Liver (tissue), 9 donors: ENCODE data around the gene CRTAP. TPM values are rescaled to one million over a fixed set of nuclear protein-coding genes. Genes with fewer than 3 reads are reported as not detected.

Experiments used
- DNase-seq: peaks from one replicate; pipeline ENCODE4 v3.0.0-alpha.2; 2017; ENCODE audit warnings: low spot score
- H3K27ac ChIP-seq, 2 donors: one replicate each; pipeline ENCODE4 v1.7.0; 2013; ENCODE audit warnings: inconsistent platforms in 2 of 2, low read length in 2 of 2, control low read depth in 1 of 2, low read depth in 1 of 2, mild to moderate bottlenecking in 1 of 2
- H3K27me3 ChIP-seq, 4 donors: one replicate each; pipeline versions ENCODE4 v1.6.1 to v1.7.0; 2013; ENCODE audit warnings: low read length in 3 of 4, inconsistent platforms in 1 of 4, mild to moderate bottlenecking in 1 of 4, moderate library complexity in 1 of 4; ENCODE audit not compliant: control insufficient read depth in 4 of 4, insufficient read depth in 4 of 4
- H3K36me3 ChIP-seq, 4 donors: one replicate each; pipeline versions ENCODE4 v1.6.1 to v1.7.0; 2013; ENCODE audit warnings: low read length in 3 of 4, mild to moderate bottlenecking in 3 of 4, low read depth in 1 of 4, moderate library complexity in 1 of 4; ENCODE audit not compliant: control insufficient read depth in 4 of 4, insufficient read depth in 3 of 4
- H3K4me1 ChIP-seq, 4 donors: one replicate each; pipeline versions ENCODE4 v1.6.1 to v1.7.0; 2013; ENCODE audit warnings: low read length in 3 of 4, mild to moderate bottlenecking in 3 of 4, moderate library complexity in 1 of 4; ENCODE audit not compliant: control insufficient read depth in 4 of 4, insufficient read depth in 4 of 4
- H3K4me3 ChIP-seq, 3 donors: one replicate each; pipeline versions ENCODE4 v1.6.1 to v1.7.0; 2013; ENCODE audit warnings: low read length in 3 of 3, control low read depth in 1 of 3, low read depth in 1 of 3, mild to moderate bottlenecking in 1 of 3
- H3K9ac ChIP-seq, 2 donors: one replicate each; pipeline ENCODE4 v1.7.0; 2013; ENCODE audit warnings: low read length in 2 of 2, mild to moderate bottlenecking in 2 of 2, moderate library complexity in 2 of 2, control low read depth in 1 of 2, low read depth in 1 of 2
- H3K9me3 ChIP-seq, 4 donors: one replicate each; pipeline versions ENCODE4 v1.6.1 to v1.7.0; 2013; ENCODE audit warnings: low read length in 3 of 4; ENCODE audit not compliant: control insufficient read depth in 4 of 4
- EGR1 ChIP-seq, 2 donors: IDR thresholded peaks; 2 replicates each; pipeline ENCODE4 v1.6.1; 2016 to 2018; ENCODE audit warnings: antibody characterized with exemption in 2 of 2, low read depth in 2 of 2
- FOXA1 ChIP-seq: IDR thresholded peaks from 2 replicates; pipeline ENCODE4 v1.6.1; 2016; ENCODE audit warnings: antibody characterized with exemption
- FOXA2 ChIP-seq: IDR thresholded peaks from 2 replicates; pipeline ENCODE4 v1.6.1; 2016; ENCODE audit warnings: antibody characterized with exemption
- GABPA ChIP-seq, 2 donors: IDR thresholded peaks in 1 of 2; conservative IDR thresholded peaks in 1 of 2; 2 replicates each; pipeline ENCODE4 v1.6.1; 2016; ENCODE audit warnings: antibody characterized with exemption in 2 of 2, mild to moderate bottlenecking in 1 of 2, moderate library complexity in 1 of 2
- HNF4A ChIP-seq, 2 donors: conservative IDR thresholded peaks; 2 replicates each; pipeline ENCODE4 v1.6.1; 2016; ENCODE audit warnings: antibody characterized with exemption in 2 of 2, mild to moderate bottlenecking in 2 of 2
- JUND ChIP-seq, 2 donors: IDR thresholded peaks; 2 replicates each; pipeline ENCODE4 v1.6.1; 2016; ENCODE audit warnings: antibody characterized with exemption in 2 of 2
- NR2F2 ChIP-seq: IDR thresholded peaks from 2 replicates; pipeline ENCODE4 v1.6.1; 2016; ENCODE audit warnings: antibody characterized with exemption
- RAD21 ChIP-seq, 2 donors: IDR thresholded peaks; 2 replicates each; pipeline ENCODE4 v1.6.1; 2016; ENCODE audit warnings: antibody characterized with exemption in 2 of 2, mild to moderate bottlenecking in 2 of 2
- RXRA ChIP-seq, 2 donors: IDR thresholded peaks; 2 replicates each; pipeline ENCODE4 v1.6.1; 2017 to 2018; ENCODE audit warnings: antibody characterized with exemption in 2 of 2, mild to moderate bottlenecking in 1 of 2
- SP1 ChIP-seq: IDR thresholded peaks from 2 replicates; pipeline ENCODE4 v1.6.1; 2018; ENCODE audit warnings: antibody characterized with exemption, mild to moderate bottlenecking
- TAF1 ChIP-seq: conservative IDR thresholded peaks from 2 replicates; pipeline ENCODE4 v1.6.1; 2016; ENCODE audit warnings: antibody characterized with exemption, mild to moderate bottlenecking
- YY1 ChIP-seq: IDR thresholded peaks from 2 replicates; pipeline ENCODE4 v1.6.1; 2016; ENCODE audit warnings: antibody characterized with exemption, mild to moderate bottlenecking
- WGBS: extraction: QIAGEN DNeasy Blood & Tissue Kit; methylation state at CpG from one replicate; pipeline ENCODE4 v1.1.7; 2013; 5-methylcytosine and 5-hydroxymethylcytosine counted together
- polyA plus RNA-seq, 2 donors: library from polyadenylated mRNA; stranded (reverse) in 1 of 2; unstranded in 1 of 2; fragments of 200-250 nt in 1 of 2; fragments of >200 nt in 1 of 2; fragmentation: Nextera tagmentation in 1 of 2; extraction: Ambion mirVana in 1 of 2; gene quantifications; one replicate each; pipeline versions ENCODE4 v1.2.1 to v1.2.3, GENCODE V29; 2013 to 2015
- total RNA-seq, 2 donors: library from RNA; depleted of rRNA; stranded (reverse); fragments of >200 nt; gene quantifications; one replicate each; pipeline ENCODE4 v1.2.3, GENCODE V29; 2014
- TF ChIP-seq, protein P1 (sequence below): fragments of 150-350 bp; IDR thresholded peaks from 2 replicates; pipeline ENCODE4 v1.5.1; 2017; ENCODE audit warnings: improper control_type of control experiment, low read depth, low read length; ENCODE audit not compliant: missing input control
- TF ChIP-seq, protein P2 (sequence below): IDR thresholded peaks from 2 replicates; pipeline ENCODE4 v1.6.1; 2016; ENCODE audit warnings: antibody characterized with exemption
- TF ChIP-seq, protein P3 (sequence below): IDR thresholded peaks from 2 replicates; pipeline ENCODE4 v1.6.1; 2016; ENCODE audit warnings: antibody characterized with exemption
- donor health status: healthy.
- donor health status: healthy.
- donor health status: healthy.
- donor health status: healthy.
- donor health status: healthy.

The CRTAP gene
- total and polyA plus RNA-seq, 4 donors, result 26.5 to 47.6 (median 38.5) TPM

DNA sequence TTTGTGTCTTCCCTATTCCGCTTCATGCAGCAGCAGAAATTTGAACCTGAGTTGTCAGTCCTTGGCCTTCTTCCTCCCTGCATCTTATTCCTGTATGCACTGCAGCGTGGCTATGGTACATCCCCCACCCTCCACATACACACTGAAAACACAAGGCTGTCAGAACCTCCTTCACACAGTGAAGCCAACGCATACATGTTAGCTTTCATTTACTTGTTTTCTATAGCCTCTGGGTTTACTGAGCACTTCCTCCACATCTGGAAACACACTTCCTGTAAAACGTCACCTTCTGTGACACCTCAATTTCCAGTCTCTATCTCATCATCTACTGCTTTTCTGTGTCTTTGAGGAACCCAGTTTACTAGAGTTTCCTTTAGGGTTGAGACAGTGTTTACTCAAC is 57.8 kb downstream of the CRTAP start:
- Histone ChIP-seq H3K36me3 (no peaks in the 10 kb centered on the region), H3K4me1 (no peaks in the 10 kb centered on the region), H3K9me3 (no peaks in the 10 kb centered on the region), H3K4me3 (no peak overlapping the region), H3K9ac (no peak overlapping the region), H3K27ac (no peak overlapping the region), H3K27me3 (no peaks in the 10 kb centered on the region)
- no peak for TF ChIP-seq FOXA2
- TF ChIP-seq, protein P1, sequence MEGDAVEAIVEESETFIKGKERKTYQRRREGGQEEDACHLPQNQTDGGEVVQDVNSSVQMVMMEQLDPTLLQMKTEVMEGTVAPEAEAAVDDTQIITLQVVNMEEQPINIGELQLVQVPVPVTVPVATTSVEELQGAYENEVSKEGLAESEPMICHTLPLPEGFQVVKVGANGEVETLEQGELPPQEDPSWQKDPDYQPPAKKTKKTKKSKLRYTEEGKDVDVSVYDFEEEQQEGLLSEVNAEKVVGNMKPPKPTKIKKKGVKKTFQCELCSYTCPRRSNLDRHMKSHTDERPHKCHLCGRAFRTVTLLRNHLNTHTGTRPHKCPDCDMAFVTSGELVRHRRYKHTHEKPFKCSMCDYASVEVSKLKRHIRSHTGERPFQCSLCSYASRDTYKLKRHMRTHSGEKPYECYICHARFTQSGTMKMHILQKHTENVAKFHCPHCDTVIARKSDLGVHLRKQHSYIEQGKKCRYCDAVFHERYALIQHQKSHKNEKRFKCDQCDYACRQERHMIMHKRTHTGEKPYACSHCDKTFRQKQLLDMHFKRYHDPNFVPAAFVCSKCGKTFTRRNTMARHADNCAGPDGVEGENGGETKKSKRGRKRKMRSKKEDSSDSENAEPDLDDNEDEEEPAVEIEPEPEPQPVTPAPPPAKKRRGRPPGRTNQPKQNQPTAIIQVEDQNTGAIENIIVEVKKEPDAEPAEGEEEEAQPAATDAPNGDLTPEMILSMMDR, result no peak
- DNase-seq, result no peak
- 76% methylated on average over 4 of the region's 4 CpGs for WGBS

DNA sequence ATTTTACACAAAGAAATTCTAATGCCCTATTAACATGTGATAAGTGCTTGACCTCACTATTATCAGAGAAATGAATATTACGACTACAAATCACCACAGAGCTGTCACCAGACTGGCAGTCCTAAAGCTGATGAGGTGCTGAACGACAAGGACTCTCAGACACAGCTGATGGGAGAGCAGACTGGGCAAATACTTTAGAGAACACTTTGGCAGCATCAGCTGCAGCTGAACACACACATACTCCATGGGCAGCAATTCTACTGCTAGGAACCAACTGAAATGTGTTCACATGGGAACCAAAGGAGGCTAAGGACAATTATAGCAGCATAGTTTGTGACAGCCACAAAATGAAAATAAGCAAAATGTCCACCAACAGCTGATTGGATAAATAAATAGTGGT is 59.3 kb downstream of the CRTAP start:
- H3K36me3 ChIP-seq, result no peaks in the 10 kb centered on the region
- no peak overlapping the region for H3K9ac ChIP-seq
- H3K27ac ChIP-seq, result no peak overlapping the region
- no peak overlapping the region for H3K4me3 ChIP-seq
- 17% methylated on average over 2 of the region's 2 CpGs for WGBS
- H3K27me3 ChIP-seq, result no peaks in the 10 kb centered on the region
- no peaks in the 10 kb centered on the region for H3K9me3 ChIP-seq
- TF ChIP-seq FOXA1, result no peak
- TF ChIP-seq FOXA2, result no peak
- TF ChIP-seq EGR1 (IDR thresholded peaks at IDR 0.05; ENCODE audit: low read depth in 2 of 2), result no peak
- TF ChIP-seq RAD21 (IDR thresholded peaks at IDR 0.05), result no peak
- TF ChIP-seq, protein P1, result no peak
- TF ChIP-seq YY1, result no peak
- no peaks in the 10 kb centered on the region for H3K4me1 ChIP-seq
- DNase-seq, result no peak

DNA sequence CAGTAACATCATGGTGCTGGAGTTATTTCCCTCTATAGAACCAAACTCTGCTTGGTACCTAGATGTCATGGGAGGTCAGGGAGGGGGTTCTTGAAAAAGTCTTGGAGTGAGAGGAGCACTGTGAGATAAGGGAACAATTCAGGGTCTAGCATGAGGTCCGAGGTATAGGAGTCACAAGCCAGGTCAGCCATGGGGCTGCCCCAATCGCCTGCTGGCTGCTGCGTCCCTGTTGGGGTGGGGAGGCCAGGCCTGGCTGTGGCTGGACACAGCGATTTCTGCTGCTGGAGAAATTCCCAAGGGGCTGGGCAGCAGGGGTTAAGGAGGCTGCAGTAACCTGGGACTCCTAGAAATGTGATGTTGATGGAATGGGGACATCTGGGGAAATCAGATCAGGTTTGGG is 59.9 kb downstream of the CRTAP start:
- Histone ChIP-seq H3K4me1 (no peaks in the 10 kb centered on the region), H3K27me3 (no peaks in the 10 kb centered on the region), H3K36me3 (no peaks in the 10 kb centered on the region), H3K9me3 (no peaks in the 10 kb centered on the region), H3K9ac (no peak overlapping the region), H3K4me3 (no peak overlapping the region), H3K27ac (no peak overlapping the region)
- TF ChIP-seq, protein P2, sequence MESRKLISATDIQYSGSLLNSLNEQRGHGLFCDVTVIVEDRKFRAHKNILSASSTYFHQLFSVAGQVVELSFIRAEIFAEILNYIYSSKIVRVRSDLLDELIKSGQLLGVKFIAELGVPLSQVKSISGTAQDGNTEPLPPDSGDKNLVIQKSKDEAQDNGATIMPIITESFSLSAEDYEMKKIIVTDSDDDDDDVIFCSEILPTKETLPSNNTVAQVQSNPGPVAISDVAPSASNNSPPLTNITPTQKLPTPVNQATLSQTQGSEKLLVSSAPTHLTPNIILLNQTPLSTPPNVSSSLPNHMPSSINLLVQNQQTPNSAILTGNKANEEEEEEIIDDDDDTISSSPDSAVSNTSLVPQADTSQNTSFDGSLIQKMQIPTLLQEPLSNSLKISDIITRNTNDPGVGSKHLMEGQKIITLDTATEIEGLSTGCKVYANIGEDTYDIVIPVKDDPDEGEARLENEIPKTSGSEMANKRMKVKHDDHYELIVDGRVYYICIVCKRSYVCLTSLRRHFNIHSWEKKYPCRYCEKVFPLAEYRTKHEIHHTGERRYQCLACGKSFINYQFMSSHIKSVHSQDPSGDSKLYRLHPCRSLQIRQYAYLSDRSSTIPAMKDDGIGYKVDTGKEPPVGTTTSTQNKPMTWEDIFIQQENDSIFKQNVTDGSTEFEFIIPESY, result no peak
- TF ChIP-seq, protein P1, result no peak
- no peak for TF ChIP-seq FOXA2
- TF ChIP-seq JUND (IDR thresholded peaks at IDR 0.05), result no peak
- TF ChIP-seq NR2F2, result no peak
- TF ChIP-seq HNF4A (conservative IDR thresholded peaks at IDR 0.05), result no peak
- no peak for TF ChIP-seq TAF1
- TF ChIP-seq, protein P3, sequence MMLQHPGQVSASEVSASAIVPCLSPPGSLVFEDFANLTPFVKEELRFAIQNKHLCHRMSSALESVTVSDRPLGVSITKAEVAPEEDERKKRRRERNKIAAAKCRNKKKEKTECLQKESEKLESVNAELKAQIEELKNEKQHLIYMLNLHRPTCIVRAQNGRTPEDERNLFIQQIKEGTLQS, result no peak
- no peak for TF ChIP-seq GABPA (IDR thresholded peaks at IDR 0.05 in 1 of 2, conservative IDR thresholded peaks at IDR 0.05 in 1 of 2)
- no peak for TF ChIP-seq YY1
- no peak for TF ChIP-seq SP1
- no peak for TF ChIP-seq FOXA1
- no peak for TF ChIP-seq RXRA (IDR thresholded peaks at IDR 0.05)
- no peak for DNase-seq
- WGBS, result 82% methylated on average over 4 of the region's 4 CpGs
